GM19193 (cell line): ENCODE data around the gene STYK1.

Source experiments
- POLR2A ChIP-seq: IDR thresholded peaks from 4 replicates; pipeline ENCODE4 v1.6.1; 2011; ENCODE audit not compliant: insufficient read depth, insufficient read length; ENCODE audit errors: extremely low read depth

STYK1 gene

DNA sequence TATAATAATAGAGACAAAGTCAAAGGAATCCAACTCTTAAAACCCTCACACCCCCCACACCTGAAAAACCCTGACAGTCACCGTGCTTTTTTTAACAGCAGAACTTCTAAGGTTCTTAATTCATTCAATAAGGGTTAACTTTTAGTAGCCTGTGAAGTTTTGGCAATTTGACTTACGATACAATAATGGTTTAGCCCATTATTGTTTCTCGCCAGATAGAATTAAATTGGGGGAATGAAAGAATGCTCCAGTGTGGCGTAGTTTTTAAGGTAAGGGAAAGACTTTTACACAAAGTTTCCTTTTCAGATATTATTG, 59.8 kb downstream of the STYK1 start:
- no peak for TF ChIP-seq POLR2A

DNA sequence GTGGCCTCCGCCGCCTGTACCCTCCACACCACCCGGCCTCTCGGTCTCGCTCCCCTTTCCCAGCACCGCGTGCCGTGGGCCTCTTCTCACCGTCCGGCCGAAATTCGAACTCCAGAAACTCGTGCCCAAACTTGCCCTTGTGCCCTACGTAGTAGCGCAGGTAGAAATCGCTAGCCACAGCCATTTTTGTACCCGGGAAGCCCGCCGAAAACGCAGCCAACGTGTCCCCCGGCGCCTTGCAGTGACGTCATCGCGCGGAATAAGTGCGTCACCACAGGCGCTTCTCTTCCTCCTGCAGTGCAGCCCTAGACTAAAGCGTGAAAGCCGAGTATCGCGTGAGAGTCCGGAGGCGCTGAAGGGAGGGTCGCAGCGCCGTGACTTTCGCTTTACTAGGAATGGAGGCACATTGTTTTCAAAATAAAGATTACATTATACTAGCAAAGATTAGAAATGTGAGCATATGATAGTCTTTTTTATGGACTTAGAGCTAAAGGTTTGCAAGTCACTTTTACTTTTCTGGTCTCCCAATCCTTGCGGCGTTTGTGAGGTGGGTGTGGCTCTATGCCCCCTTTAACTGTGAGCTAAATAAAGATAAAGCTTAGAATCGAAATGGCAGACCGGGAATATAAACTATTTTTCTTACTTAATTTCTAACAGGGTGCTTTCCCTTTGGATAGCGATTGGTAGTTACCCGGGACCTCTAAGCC, 60.4 kb downstream of the STYK1 start, which contains the start of gene MAGOHB:
Gene MAGOHB (minus strand): TSS at position 261 of the 707 bp plus-strand sequence. CDS start 77 bp downstream, at position 184.
- TF ChIP-seq POLR2A, result peak; percentile 87

DNA sequence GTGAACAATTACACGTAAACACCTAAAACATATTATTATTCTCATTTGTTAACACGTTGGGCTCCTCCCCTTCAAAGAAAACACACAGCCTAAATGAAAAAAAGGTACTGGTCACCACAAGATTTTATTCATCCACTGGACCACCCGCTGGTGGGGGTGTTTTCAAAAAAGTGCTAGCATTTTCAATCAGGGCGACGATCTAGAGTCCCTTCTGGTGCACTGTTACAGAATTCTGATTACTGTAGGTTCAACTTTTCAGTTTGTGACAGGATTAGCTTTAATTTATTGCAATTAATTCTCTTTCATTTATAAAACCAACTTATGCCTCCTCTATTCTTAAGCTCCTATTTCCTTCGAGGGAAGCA, 60.9 kb downstream of the STYK1 start:
- no peak for TF ChIP-seq POLR2A

DNA sequence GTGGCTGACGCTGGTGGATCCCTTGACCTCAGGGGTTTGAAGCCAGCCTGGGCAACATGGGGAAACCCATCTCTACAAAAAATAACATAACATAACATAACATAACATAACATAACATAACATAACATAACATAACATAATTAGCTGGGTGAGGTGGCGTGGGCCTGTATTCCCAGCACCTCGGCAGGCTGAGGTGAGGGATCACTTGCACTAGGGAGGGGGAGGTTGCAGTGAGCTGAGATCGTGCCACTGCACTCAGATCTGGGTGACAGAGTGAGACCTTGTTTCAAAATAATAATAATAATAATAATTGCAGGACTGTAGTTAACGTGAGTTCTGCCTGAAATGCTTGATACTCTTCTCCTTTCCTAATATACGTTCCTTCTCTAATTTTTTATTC, 61.7 kb downstream of the STYK1 start:
- TF ChIP-seq POLR2A, result no peak

DNA sequence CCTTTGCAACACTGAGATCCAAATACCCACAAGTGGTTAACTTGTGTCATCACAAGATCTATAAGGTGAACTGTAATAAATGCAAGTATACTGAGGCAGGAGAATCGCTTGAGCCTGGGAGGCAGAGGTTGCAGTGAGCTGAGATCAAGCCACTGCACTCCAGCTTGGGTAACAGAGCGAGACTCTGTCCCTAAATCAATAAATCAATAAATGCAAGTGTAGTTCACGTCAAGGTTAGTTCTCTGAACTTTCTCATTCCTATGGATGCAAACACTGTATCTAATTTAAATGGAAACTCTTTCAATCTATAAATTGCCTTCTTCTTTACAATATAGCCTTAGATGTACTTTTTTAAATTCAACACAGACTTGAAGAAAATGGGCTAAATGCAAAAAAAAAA, 63.7 kb downstream of the STYK1 start:
- no peak for TF ChIP-seq POLR2A

- no peak for TF ChIP-seq POLR2A
Measured at GRCh38 chr12:10607885-10608458, 65.9 kb downstream of the STYK1 start.

DNA sequence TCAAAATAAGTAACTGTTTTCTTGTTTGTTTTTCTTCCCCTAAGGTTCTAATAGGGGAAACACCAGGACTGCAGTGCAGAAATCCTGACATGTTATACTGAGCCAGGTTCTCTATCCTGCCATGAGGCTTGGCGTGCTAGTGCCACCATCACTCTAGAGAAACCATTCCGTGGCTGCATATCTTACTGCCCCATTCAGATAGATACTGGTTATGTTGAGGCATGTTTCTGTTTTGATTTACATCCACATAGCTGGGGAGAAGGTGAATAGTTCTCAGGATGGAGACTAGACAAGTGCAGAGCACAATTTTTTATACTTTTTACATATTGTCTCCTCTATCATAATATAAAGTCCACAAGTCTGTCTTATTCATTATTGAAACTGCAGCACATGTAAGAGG, 72.0 kb downstream of the STYK1 start:
- no peak for TF ChIP-seq POLR2A

DNA sequence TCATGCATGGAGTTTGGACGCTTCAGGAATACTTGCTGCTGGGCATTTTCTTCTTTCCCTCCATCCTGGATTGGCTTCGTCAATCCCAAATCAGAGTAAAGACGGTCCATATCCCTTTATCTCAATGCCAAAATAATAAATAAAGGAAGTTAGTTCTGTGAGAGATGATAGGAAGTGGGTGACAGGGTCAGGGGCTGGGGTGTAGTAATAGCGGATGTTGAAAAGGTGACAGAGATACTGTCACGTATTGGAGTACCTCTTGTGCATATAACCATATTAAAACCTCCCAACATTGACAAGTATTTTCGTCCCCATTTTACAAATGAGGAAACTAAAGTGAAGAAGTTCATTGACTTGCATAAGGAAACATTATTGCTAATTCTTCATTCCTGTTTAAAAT, 72.9 kb downstream of the STYK1 start:
- TF ChIP-seq POLR2A, result no peak

GRCh38 chr12:10595881-10596280, 78.0 kb downstream of the STYK1 start:
- TF ChIP-seq POLR2A, result no peak

- TF ChIP-seq POLR2A, result no peak
Measured at GRCh38 chr12:10590966-10591365, 82.9 kb downstream of the STYK1 start.

GRCh38 chr12:10584415-10584814, 89.4 kb downstream of the STYK1 start:
- no peak for TF ChIP-seq POLR2A

DNA sequence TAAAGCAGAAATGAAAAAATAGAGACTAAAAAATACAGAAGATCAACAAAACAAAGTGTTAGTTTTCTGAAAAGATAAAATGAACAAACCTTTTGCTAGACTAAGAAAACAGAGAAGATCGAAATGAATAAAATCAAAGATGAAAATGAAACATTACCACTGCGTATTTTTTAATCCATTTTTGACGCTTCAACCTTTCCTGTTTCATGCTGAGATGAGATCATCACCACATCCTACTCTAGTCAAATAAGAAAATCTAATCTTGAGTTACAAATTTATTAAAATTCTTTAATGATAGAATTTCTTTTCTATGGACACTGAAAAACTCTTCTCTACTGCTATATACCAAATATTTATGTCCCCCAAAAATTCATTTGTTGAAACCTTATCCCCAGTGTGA, 91.1 kb downstream of the STYK1 start:
- TF ChIP-seq POLR2A, result no peak

DNA sequence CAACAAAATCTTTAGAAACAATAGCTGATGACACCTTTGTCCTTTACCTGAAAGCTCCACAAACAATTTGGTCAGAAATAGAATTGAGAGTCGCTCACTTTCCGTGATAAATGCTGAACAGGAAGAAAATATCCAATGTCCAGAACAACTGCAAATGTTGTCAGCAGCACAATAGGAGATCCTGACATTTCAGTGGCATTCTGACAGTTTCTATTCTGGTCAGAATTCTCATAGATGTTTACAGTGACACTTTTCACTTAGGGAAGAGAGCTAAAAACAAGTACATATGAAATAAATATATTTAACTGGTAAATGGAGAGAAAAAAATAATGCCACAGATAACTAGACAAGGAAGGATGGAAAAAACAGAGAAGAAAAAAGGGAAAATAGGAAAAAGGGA, 99.5 kb downstream of the STYK1 start:
- TF ChIP-seq POLR2A, result no peak

DNA sequence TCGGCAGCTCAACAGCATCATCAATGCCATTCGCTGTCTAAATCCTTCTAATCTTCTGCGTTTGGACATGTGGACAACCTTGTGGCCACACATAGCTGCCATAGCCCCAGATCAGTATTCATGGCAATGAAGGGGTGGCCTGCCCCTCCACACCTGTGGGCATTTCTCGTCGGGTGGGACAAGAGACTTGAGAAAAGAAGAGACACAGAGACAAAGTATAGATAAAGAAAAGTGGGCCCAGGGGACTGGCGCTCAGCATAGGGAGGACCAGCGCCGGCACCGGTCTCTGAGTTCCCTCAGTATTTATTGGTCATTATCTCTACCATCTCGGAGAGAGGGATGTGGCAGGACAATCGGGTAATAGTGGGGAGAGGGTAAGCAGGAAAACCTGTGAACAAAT, 102.7 kb downstream of the STYK1 start:
- TF ChIP-seq POLR2A, result no peak
